Stomach (tissue), 9 donors: ENCODE results near the gene RPL10. TPM values are rescaled to one million over a fixed set of nuclear protein-coding genes. Genes with fewer than 3 reads are reported as not detected.

ENCODE experiments used
- DNase-seq, 2 donors: peaks; one replicate each; pipeline versions ENCODE4 v3.0.0 to v3.0.0-alpha.2; 2013 to 2019
- H3K27ac ChIP-seq, 5 donors: fragments of 200-600 bp in 4 of 5; sonication (generic) in 4 of 5; one replicate each; pipeline ENCODE4 v1.5.1; 2013 to 2019; ENCODE audit warnings: mild to moderate bottlenecking in 1 of 5, moderate library complexity in 1 of 5
- H3K27me3 ChIP-seq, 3 donors: fragments of 200-600 bp; sonication (generic); one replicate each; pipeline ENCODE4 v1.5.1; 2017 to 2019; ENCODE audit warnings: mixed run types in 1 of 3
- H3K36me3 ChIP-seq, 4 donors: fragments of 200-600 bp; sonication (generic); 1 replicate in 3 of 4; 2 replicates in 1 of 4; pipeline ENCODE4 v1.5.1; 2016 to 2019
- H3K4me1 ChIP-seq, 4 donors: fragments of 200-600 bp; sonication (generic); one replicate each; pipeline ENCODE4 v1.5.1; 2016 to 2019
- H3K4me3 ChIP-seq, 4 donors: fragments of 200-600 bp; sonication (generic) in 3 of 4; one replicate each; pipeline ENCODE4 v1.5.1; 2016 to 2019; ENCODE audit warnings: mild to moderate bottlenecking in 1 of 4
- H3K9me3 ChIP-seq, 4 donors: fragments of 200-600 bp; sonication (generic); one replicate each; pipeline ENCODE4 v1.5.1; 2016 to 2019
- CTCF ChIP-seq, 7 experiments: fragments of 450-650 bp in 4 of 7; fragments of 200-600 bp in 3 of 7; sonication (generic) in 3 of 7; IDR thresholded peaks; one replicate each; pipeline ENCODE4 v1.5.1; 2016 to 2019; ENCODE audit warnings: antibody characterized with exemption in 7 of 7, control low read depth in 2 of 7, mild to moderate bottlenecking in 1 of 7
- EP300 ChIP-seq: sonication (generic); formaldehyde crosslinking; IDR thresholded peaks from one replicate; pipeline ENCODE4 v1.6.1; 2017; ENCODE audit warnings: antibody characterized with exemption
- POLR2A ChIP-seq, 4 donors: fragments of 450-650 bp; IDR thresholded peaks; one replicate each; pipeline ENCODE4 v1.6.1; 2016; ENCODE audit warnings: antibody characterized with exemption in 4 of 4, control low read depth in 2 of 4, mild to moderate bottlenecking in 1 of 4, moderate library complexity in 1 of 4
- POLR2AphosphoS5 ChIP-seq, 3 donors: sonication (generic); formaldehyde crosslinking; IDR thresholded peaks; one replicate each; pipeline ENCODE4 v1.6.1; 2016; ENCODE audit warnings: antibody characterized with exemption in 3 of 3
- WGBS, 5 donors: extraction: QIAGEN DNeasy Blood & Tissue Kit in 3 of 5; methylation state at CpG; one replicate each; pipeline versions ENCODE4 v1.1.5 to v1.1.7; 2013 to 2018; 5-methylcytosine and 5-hydroxymethylcytosine counted together
- intact Hi-C: fragments of 100-400 bp; cut with DNase I; formaldehyde crosslinking; loops from one replicate; pipeline ENCODE4 v1.15.1; 2023; ENCODE audit warnings: low total_unique reads
- polyA plus RNA-seq, 3 donors: library from polyadenylated mRNA; stranded (reverse); fragments of 200-250 nt; gene quantifications; one replicate each; pipeline ENCODE4 v1.2.3, GENCODE V29; 2013
- total RNA-seq, 5 donors: library from RNA; depleted of rRNA; stranded (reverse); fragments of >200 nt; gene quantifications; one replicate each; pipeline versions ENCODE4 v1.1.0 to v1.2.3, GENCODE V29; 2014 to 2016
- donor health status: healthy with polysubstance abuse.
- donor health status: Bipolar disorder and iron deficiency.
- donor health status: healthy.

The RPL10 gene
- total and polyA plus RNA-seq, 8 donors: 783 to 8,616 (median 2,882) TPM

GRCh38 chrX:154352012-154352401, 46.2 kb upstream of the RPL10 start:
- no peak for DNase-seq
- Histone ChIP-seq H3K27me3 (no peaks in the 10 kb centered on the region), H3K9me3 (no peaks in the 10 kb centered on the region), H3K4me1 (peaks cover 0 to 18% (median 5%) of the 10 kb centered on the region in 4 donors), H3K36me3 (peaks cover 25 to 90% (median 86%) of the 10 kb centered on the region in 4 donors), H3K27ac (peak overlapping the region in 3 of 5 donors; percentile 1 to 48 (median 34)), H3K4me3 (no peak overlapping the region)
- intact Hi-C loops: no loop called here
- no peak for TF ChIP-seq CTCF (IDR thresholded peaks at IDR 0.05)
- no peak for TF ChIP-seq POLR2A (IDR thresholded peaks at IDR 0.05)
- no peak for TF ChIP-seq EP300
- TF ChIP-seq POLR2AphosphoS5 (IDR thresholded peaks at IDR 0.05): no peak
- WGBS, 5 donors: 61 to 82% (median 80%) methylated on average over 6 to 14 of the region's 14 CpGs

- peak overlapping the region in 2 of 5 donors; percentile 34 to 48 for H3K27ac ChIP-seq
Observed at GRCh38 chrX:154352466-154352865, 45.7 kb upstream of the RPL10 start.

GRCh38 chrX:154353172-154353843, 44.9 kb upstream of the RPL10 start:
- Histone ChIP-seq H3K4me1 (peaks cover 0 to 14% (median 5%) of the 10 kb centered on the region in 4 donors), H3K4me3 (no peak overlapping the region), H3K36me3 (peaks cover 34 to 100% (median 98%) of the 10 kb centered on the region in 4 donors), H3K27ac (peak overlapping the region in 2 of 5 donors; percentile 7 to 53), H3K9me3 (no peaks in the 10 kb centered on the region), H3K27me3 (no peaks in the 10 kb centered on the region)
- WGBS, 5 donors: 85 to 92% (median 89%) methylated on average over 7 to 24 of the region's 24 CpGs
- DNase-seq: no peak
- TF ChIP-seq POLR2A (IDR thresholded peaks at IDR 0.05): no peak
- no peak for TF ChIP-seq POLR2AphosphoS5 (IDR thresholded peaks at IDR 0.05)
- no peak for TF ChIP-seq EP300
- TF ChIP-seq CTCF (IDR thresholded peaks at IDR 0.05): no peak
- intact Hi-C loops: no loop called here

More at GRCh38 chrX:154352466-154352865, 45.7 kb upstream of the RPL10 start:
- no peak overlapping the region for H3K4me3 ChIP-seq
- H3K36me3 ChIP-seq: peaks cover 30 to 94% (median 91%) of the 10 kb centered on the region in 4 donors
- no peak for TF ChIP-seq EP300
- no peak for TF ChIP-seq POLR2AphosphoS5 (IDR thresholded peaks at IDR 0.05)
- TF ChIP-seq POLR2A (IDR thresholded peaks at IDR 0.05): no peak
- TF ChIP-seq CTCF (IDR thresholded peaks at IDR 0.05): no peak
- no peaks in the 10 kb centered on the region for H3K9me3 ChIP-seq
- no peak for DNase-seq
- no peaks in the 10 kb centered on the region for H3K27me3 ChIP-seq
- intact Hi-C loops: no loop called here
- 60 to 90% (median 83%) methylated on average over 1 to 13 of the region's 13 CpGs for WGBS, 5 donors
- peaks cover 0 to 15% (median 5%) of the 10 kb centered on the region in 4 donors for H3K4me1 ChIP-seq

- Histone ChIP-seq H3K27ac (peak overlapping the region in 2 of 5 donors; percentile 22 to 53), H3K36me3 (peaks cover 41 to 100% (median 98%) of the 10 kb centered on the region in 4 donors)
- DNase-seq: no peak
Observed at GRCh38 chrX:154354013-154354412, 44.2 kb upstream of the RPL10 start.

More at GRCh38 chrX:154354013-154354412, 44.2 kb upstream of the RPL10 start:
- Histone ChIP-seq H3K4me1 (peaks cover 0 to 14% (median 5%) of the 10 kb centered on the region in 4 donors), H3K9me3 (no peaks in the 10 kb centered on the region), H3K27me3 (no peaks in the 10 kb centered on the region), H3K4me3 (no peak overlapping the region)
- intact Hi-C loops: no loop called here
- TF ChIP-seq POLR2AphosphoS5 (IDR thresholded peaks at IDR 0.05) (no peak), POLR2A (IDR thresholded peaks at IDR 0.05) (no peak), EP300 (no peak), CTCF (IDR thresholded peaks at IDR 0.05) (no peak)
- WGBS, 5 donors: 79 to 93% (median 86%) methylated on average over 11 to 14 of the region's 14 CpGs
